GM23338 (cell line): ENCODE results near the gene FGF13. TPM values are rescaled to one million over a fixed set of nuclear protein-coding genes. Genes with fewer than 3 reads are reported as not detected.
A peak's percentile ranks its signal among the peaks of the same experiment; 100 is the strongest.

Source experiments
- ATAC-seq: fragments of 200-7000 bp; cut with Tn5 transposase; 3 replicates; pipeline ENCODE4 v1.9.1; 2020
- DNase-seq: peaks from one replicate; pipeline ENCODE4 v3.0.0-alpha.2; 2015; ENCODE audit warnings: low spot score
- H2AFZ ChIP-seq: fragments of 200-600 bp; sonication (generic); 2 replicates; pipeline ENCODE4 v1.8.0; 2016; ENCODE audit warnings: antibody characterized with exemption, mild to moderate bottlenecking, moderate library complexity
- H3F3A ChIP-seq: fragments of 200-600 bp; sonication (generic); replicated peaks from 2 replicates; pipeline ENCODE4 v1.8.0; 2017; ENCODE audit warnings: antibody characterized with exemption, mixed run types, low read depth
- H3K27ac ChIP-seq: fragments of 200-600 bp; sonication (generic); 2 replicates; pipeline ENCODE4 v1.6.1; 2016; ENCODE audit warnings: low read depth
- H3K27me3 ChIP-seq: fragments of 200-600 bp; sonication (generic); 2 replicates; pipeline ENCODE4 v1.8.0; 2016; ENCODE audit warnings: mild to moderate bottlenecking, mixed run types, moderate library complexity; ENCODE audit not compliant: insufficient read depth
- H3K36me3 ChIP-seq: fragments of 200-600 bp; sonication (generic); 2 replicates; pipeline ENCODE4 v1.8.0; 2016; ENCODE audit warnings: mild to moderate bottlenecking; ENCODE audit not compliant: insufficient read depth
- H3K4me1 ChIP-seq: fragments of 200-600 bp; sonication (generic); 2 replicates; pipeline ENCODE4 v1.8.0; 2016; ENCODE audit warnings: mild to moderate bottlenecking, moderate library complexity; ENCODE audit not compliant: insufficient read depth
- H3K4me2 ChIP-seq: fragments of 200-600 bp; sonication (generic); 2 replicates; pipeline ENCODE4 v1.7.1; 2017; ENCODE audit warnings: mixed run types
- H3K4me3 ChIP-seq: fragments of 200-600 bp; sonication (generic); 2 replicates; pipeline ENCODE4 v1.6.1; 2016; ENCODE audit warnings: mixed run types
- H3K79me2 ChIP-seq: fragments of 200-600 bp; sonication (generic); replicated peaks from 2 replicates; pipeline ENCODE4 v1.8.0; 2017; ENCODE audit warnings: mild to moderate bottlenecking; ENCODE audit not compliant: insufficient read depth
- H3K9me2 ChIP-seq: fragments of 200-600 bp; sonication (generic); 2 replicates; pipeline ENCODE4 v1.8.0; 2017; ENCODE audit not compliant: insufficient read depth
- H4K20me1 ChIP-seq: fragments of 200-600 bp; sonication (generic); replicated peaks from 2 replicates; pipeline ENCODE4 v1.8.0; 2017; ENCODE audit warnings: mild to moderate bottlenecking; ENCODE audit not compliant: insufficient read depth
- H3K27ac Mint-ChIP-seq: 2 replicates; pipeline ENCODE4 v1.8.0; 2020; ENCODE audit warnings: inconsistent platforms, mild to moderate bottlenecking, moderate library complexity, mixed read lengths
- H3K27me3 Mint-ChIP-seq: 3 replicates; pipeline ENCODE4 v1.8.0; 2022; ENCODE audit warnings: low read depth, mild to moderate bottlenecking, moderate library complexity, mixed read lengths, inconsistent platforms; ENCODE audit not compliant: insufficient read depth, poor library complexity
- H3K36me3 Mint-ChIP-seq: 3 replicates; pipeline ENCODE4 v1.8.0; 2021; ENCODE audit warnings: low read depth, mild to moderate bottlenecking, inconsistent platforms, moderate library complexity, mixed read lengths
- H3K4me1 Mint-ChIP-seq: 3 replicates; pipeline ENCODE4 v1.8.0; 2020; ENCODE audit warnings: mild to moderate bottlenecking, inconsistent platforms, mixed read lengths
- H3K4me3 Mint-ChIP-seq: 3 replicates; pipeline ENCODE4 v1.8.0; 2021; ENCODE audit warnings: moderate library complexity, mild to moderate bottlenecking, inconsistent platforms, mixed read lengths
- H3K9me3 Mint-ChIP-seq: 3 replicates; pipeline ENCODE4 v1.8.0; 2020; ENCODE audit warnings: moderate library complexity, mild to moderate bottlenecking, inconsistent platforms, mixed read lengths
- CTCF ChIP-seq, 2 experiments: fragments of 200-600 bp in 1 of 2; sonication (generic) in 1 of 2; conservative IDR thresholded peaks; 2 replicates each; pipeline versions ENCODE4 v1.5.1 to v1.6.1; 2016 to 2017; ENCODE audit warnings: antibody characterized with exemption in 2 of 2, low read depth in 2 of 2, mild to moderate bottlenecking in 2 of 2, moderate library complexity in 1 of 2
- ETS1 ChIP-seq: IDR thresholded peaks from 2 replicates; pipeline ENCODE4 v1.6.1; 2016; ENCODE audit warnings: antibody characterized with exemption
- EZH2 ChIP-seq: fragments of 200-600 bp; sonication (generic); IDR thresholded peaks from one replicate; pipeline ENCODE4 v1.8.0; 2017; ENCODE audit warnings: antibody characterized with exemption, mild to moderate bottlenecking, low read depth; ENCODE audit not compliant: unreplicated experiment
- EZH2phosphoT487 ChIP-seq: fragments of 200-600 bp; sonication (generic); IDR thresholded peaks from one replicate; pipeline ENCODE4 v1.8.1; 2018; ENCODE audit warnings: antibody characterized with exemption; ENCODE audit not compliant: unreplicated experiment
- JUNB ChIP-seq: IDR thresholded peaks from one replicate; pipeline ENCODE4 v1.6.1; 2016; ENCODE audit warnings: antibody characterized with exemption; ENCODE audit not compliant: unreplicated experiment
- NANOG ChIP-seq: IDR thresholded peaks from 2 replicates; pipeline ENCODE4 v1.6.1; 2016; ENCODE audit warnings: antibody characterized with exemption, borderline replicate concordance
- REST ChIP-seq: IDR thresholded peaks from one replicate; pipeline ENCODE4 v1.6.1; 2018; ENCODE audit warnings: antibody characterized with exemption; ENCODE audit not compliant: unreplicated experiment
- STAT1 ChIP-seq: IDR thresholded peaks from one replicate; pipeline ENCODE4 v1.6.1; 2016; ENCODE audit warnings: antibody characterized with exemption; ENCODE audit not compliant: unreplicated experiment
- ZNF114 ChIP-seq: fragments of 250-450 bp; sonication (Bioruptor Pico); IDR thresholded peaks from 2 replicates; pipeline ENCODE4 v1.5.0; 2020; ENCODE audit warnings: mild to moderate bottlenecking, moderate library complexity
- ZNF331 ChIP-seq: fragments of 250-450 bp; sonication (Bioruptor Pico); IDR thresholded peaks from 2 replicates; pipeline ENCODE4 v1.5.0; 2020; ENCODE audit warnings: low read depth, mild to moderate bottlenecking, moderate library complexity
- polyA plus RNA-seq: library from polyadenylated mRNA; unstranded; fragments of >200 nt; fragmentation: Nextera tagmentation; extraction: Ambion mirVana; gene quantifications from 2 replicates; pipeline ENCODE4 v1.2.1, GENCODE V29; 2016
- total RNA-seq: library from RNA; depleted of rRNA; stranded (reverse); fragments of >200 nt; shearing (Covaris generic); gene quantifications from 2 replicates; pipeline ENCODE4 v1.2.3, GENCODE V29; 2014

The FGF13 gene
- total and polyA plus RNA-seq, 2 experiments from 2014 or later, result 18.8 to 20.3 TPM

GRCh38 chrX:138683600-138683999 lies 27.9 kb downstream of the FGF13 start:
- Histone ChIP-seq H3K9me2 (no peaks in the 10 kb centered on the region), H3K4me1 (no peaks in the 10 kb centered on the region), H3F3A (no peaks in the 10 kb centered on the region), H3K4me3 (no peak overlapping the region), H2AFZ (no peak overlapping the region), H3K36me3 (no peaks in the 10 kb centered on the region), H3K4me2 (no peak overlapping the region), H3K79me2 (no peaks in the 10 kb centered on the region), H3K27ac (no peak overlapping the region), H3K27me3 (no peaks in the 10 kb centered on the region), H4K20me1 (no peaks in the 10 kb centered on the region)
- Mint-ChIP-seq H3K36me3 (no peaks in the 10 kb centered on the region), H3K4me1 (no peaks in the 10 kb centered on the region), H3K4me3 (no peak overlapping the region), H3K9me3 (no peaks in the 10 kb centered on the region), H3K27ac (peak overlapping the region; percentile 37; the same call in 1 of the 2 replicates), H3K27me3 (no peaks in the 10 kb centered on the region)
- TF ChIP-seq JUNB, result no peak
- DNase-seq (no peak), ATAC-seq (no peak)

- Histone ChIP-seq H3K4me1 (peaks cover 23% of the 10 kb centered on the region), H2AFZ (no peak overlapping the region), H4K20me1 (no peaks in the 10 kb centered on the region), H3K27ac (no peak overlapping the region), H3K27me3 (no peaks in the 10 kb centered on the region), H3K4me2 (peak overlapping the region; percentile 60), H3K4me3 (peak overlapping the region; percentile 19; the same call in 1 of the 2 replicates), H3K36me3 (no peaks in the 10 kb centered on the region), H3K9me2 (no peaks in the 10 kb centered on the region), H3F3A (no peaks in the 10 kb centered on the region), H3K79me2 (no peaks in the 10 kb centered on the region)
- no peaks in the 10 kb centered on the region for H3K36me3 Mint-ChIP-seq
- no peak overlapping the region for H3K27ac Mint-ChIP-seq
- DNase-seq, result no peak
- TF ChIP-seq EZH2phosphoT487 (no peak), ZNF114 (CRISPR knock-in tag) (no peak), STAT1 (no peak), NANOG (no peak), ETS1 (no peak), EZH2 (no peak), REST (no peak), JUNB (no peak), ZNF331 (CRISPR knock-in tag) (no peak), CTCF (conservative IDR thresholded peaks at IDR 0.05; ENCODE audit: low read depth in 2 of 2) (no peak)
- peak overlapping the region; percentile 38; the same call in 1 of the 3 replicates for H3K4me3 Mint-ChIP-seq
- peaks cover 19% of the 10 kb centered on the region for H3K4me1 Mint-ChIP-seq
- H3K27me3 Mint-ChIP-seq, result peaks cover 2% of the 10 kb centered on the region
- no peaks in the 10 kb centered on the region for H3K9me3 Mint-ChIP-seq
- no peak for ATAC-seq
Measured at GRCh38 chrX:138669693-138670092, 41.8 kb downstream of the FGF13 start.
